NCI-H345 treated with DMSO at 0.1 percent for 48 hours (cell line): ENCODE measurements around the gene SCRG1.

Source experiments
- DNase-seq: peaks from one replicate; lab custom pipeline; 2025; ENCODE audit not compliant: unreplicated experiment; lab: John Stamatoyannopoulos, UW

Gene SCRG1

GRCh38 chr4:173411106-173411693, 12.3 kb upstream of the SCRG1 start:
- DNase-seq = no peak

- no peak for DNase-seq
These were observed 11.2 kb upstream of the SCRG1 start for GRCh38 chr4:173410079-173410478.

- DNase-seq = no peak
These were observed 7.1 kb upstream of the SCRG1 start for GRCh38 chr4:173405840-173406606.

- DNase-seq = no peak
These were observed 5.5 kb upstream of the SCRG1 start for GRCh38 chr4:173404296-173404865.

DNA sequence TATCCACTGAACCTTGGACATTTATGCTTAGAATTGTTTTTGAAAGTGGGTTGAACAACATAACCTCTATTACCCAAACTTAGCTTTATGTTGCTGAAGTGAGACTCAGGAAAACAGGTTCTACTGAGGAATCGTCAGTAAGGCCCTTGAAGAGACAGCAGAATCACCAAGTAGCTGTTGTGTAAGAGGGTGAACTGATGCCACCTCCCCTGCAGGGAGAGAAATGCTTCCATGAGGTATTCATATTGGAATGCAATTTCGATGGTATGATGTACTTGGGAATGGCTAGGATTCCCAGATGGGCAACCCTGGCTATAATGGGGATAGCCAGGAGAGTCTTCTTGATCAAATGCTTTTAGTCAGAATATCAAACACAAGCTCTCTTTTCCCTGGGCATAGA, 4.1 kb upstream of the SCRG1 start:
- DNase-seq = no peak

DNA sequence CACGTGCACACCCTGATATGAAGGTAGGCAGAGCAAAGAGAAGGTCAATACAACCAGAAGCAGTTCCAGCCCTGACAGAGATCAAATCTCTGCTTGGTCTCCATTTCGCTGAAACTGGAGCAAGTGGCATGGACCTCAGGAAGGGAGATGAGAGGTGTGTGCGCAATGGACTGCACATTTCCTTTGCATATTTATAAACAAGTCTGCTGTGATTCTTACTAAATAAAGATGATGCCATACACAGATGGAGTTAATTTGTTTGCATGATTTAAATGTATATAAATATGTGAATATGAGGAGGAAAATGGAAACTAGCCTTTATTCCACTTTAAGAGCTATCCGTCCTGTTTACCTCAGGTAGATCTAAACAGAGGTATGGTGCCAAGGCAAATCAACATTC, 2.1 kb upstream of the SCRG1 start:
- DNase-seq = no peak

DNA sequence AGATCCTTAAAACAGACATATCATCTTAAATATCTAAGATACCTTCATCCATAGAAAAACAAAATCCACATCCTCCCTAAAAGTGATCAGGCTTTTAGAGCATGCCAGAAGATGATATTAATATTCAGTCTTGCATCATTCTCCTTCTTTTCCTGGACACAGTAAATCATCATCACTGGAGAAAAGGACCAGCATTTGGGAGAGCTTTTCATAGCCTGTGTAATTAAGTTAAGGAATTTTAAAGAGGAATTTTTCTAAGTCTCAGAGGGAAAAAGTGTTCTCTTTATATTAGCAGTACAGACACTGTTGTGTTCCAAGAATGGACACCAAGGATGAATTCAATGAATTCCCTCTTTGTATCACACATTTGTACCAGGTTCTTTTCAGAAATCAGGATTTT, 696 bp downstream of the SCRG1 start:
- no peak for DNase-seq

GRCh38 chr4:173397604-173398003, 1.3 kb downstream of the SCRG1 start:
- no peak for DNase-seq

DNA sequence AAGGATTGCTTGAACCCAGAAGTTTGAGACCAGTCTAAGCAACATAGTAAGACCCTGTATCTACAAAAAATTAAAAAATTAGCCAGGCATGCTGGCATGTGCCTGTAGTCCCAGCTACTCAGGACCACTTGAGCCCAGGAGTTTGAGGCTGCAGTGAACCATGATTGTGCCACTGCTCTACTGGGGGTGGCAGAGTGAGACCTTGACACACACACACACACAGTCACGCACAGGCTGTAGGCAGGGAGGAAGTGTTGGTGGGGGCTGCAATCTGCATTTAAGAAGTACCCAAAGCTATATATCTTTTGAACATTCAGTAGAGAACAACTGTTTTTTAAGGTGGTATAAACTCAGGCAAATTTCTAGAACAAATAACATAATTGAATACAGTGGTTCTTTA, 7.2 kb downstream of the SCRG1 start:
- no peak for DNase-seq

DNA sequence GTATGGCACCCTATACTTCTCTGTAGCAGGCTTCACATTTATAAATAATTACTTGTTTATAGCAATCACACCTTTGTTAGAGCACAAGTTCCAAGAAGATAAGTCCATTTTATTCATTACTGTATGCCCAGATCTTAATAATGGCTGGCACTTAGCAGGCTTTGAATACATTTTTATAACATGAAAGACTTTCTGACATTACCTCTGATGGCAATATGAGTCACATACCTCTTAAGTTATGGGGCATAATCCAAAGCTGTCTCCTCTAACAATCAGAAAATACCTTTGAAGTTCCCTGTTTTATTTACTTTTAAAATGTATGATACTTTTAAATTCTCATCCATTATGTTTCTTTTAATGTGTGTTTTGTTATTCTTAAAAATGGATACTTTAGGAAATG, 12.2 kb downstream of the SCRG1 start:
- no peak for DNase-seq

GRCh38 chr4:173382349-173382748, 16.6 kb downstream of the SCRG1 start:
- no peak for DNase-seq

DNA sequence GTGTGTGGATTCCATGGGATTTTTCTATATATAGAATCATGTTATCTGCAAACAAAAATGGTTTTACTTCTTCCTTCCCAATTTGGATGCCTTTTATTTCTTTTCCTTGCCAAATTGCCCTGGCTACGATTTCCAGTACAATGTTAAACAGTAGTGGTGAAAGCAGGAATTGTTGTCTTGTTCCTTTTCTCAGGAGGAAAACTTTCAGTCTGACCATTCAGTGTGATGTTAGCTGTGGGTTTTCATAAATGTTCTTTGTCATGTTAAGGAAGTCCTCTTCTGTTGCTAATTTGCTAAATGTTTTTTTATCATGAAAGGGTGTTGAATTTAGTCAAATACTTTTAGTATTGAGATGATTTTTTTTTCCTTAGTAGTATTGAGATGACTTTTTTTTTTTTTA, 17.3 kb downstream of the SCRG1 start:
- DNase-seq = no peak

- no peak for DNase-seq
These were observed 17.9 kb downstream of the SCRG1 start for GRCh38 chr4:173380987-173381386.

DNA sequence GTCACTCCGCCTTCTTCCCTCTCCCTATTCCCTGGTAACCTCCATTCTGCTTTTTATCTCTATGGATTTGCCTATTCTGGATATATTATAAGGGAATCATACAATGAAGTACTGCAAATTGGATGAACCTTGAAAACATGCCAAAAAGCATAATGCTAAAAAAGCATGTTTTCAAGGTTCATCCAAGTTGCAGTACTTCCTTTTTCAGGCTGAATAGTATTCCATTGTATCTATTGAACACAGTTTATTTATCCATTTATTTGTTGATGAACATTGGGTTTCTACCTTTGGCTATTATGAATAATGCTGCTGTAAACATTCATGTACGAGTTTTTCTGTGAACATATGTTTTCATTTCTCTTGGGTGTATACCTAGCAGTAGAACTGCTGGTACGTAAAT, 19.0 kb downstream of the SCRG1 start:
- DNase-seq = no peak

GRCh38 chr4:173374588-173374987, 24.3 kb downstream of the SCRG1 start:
- DNase-seq = no peak

DNA sequence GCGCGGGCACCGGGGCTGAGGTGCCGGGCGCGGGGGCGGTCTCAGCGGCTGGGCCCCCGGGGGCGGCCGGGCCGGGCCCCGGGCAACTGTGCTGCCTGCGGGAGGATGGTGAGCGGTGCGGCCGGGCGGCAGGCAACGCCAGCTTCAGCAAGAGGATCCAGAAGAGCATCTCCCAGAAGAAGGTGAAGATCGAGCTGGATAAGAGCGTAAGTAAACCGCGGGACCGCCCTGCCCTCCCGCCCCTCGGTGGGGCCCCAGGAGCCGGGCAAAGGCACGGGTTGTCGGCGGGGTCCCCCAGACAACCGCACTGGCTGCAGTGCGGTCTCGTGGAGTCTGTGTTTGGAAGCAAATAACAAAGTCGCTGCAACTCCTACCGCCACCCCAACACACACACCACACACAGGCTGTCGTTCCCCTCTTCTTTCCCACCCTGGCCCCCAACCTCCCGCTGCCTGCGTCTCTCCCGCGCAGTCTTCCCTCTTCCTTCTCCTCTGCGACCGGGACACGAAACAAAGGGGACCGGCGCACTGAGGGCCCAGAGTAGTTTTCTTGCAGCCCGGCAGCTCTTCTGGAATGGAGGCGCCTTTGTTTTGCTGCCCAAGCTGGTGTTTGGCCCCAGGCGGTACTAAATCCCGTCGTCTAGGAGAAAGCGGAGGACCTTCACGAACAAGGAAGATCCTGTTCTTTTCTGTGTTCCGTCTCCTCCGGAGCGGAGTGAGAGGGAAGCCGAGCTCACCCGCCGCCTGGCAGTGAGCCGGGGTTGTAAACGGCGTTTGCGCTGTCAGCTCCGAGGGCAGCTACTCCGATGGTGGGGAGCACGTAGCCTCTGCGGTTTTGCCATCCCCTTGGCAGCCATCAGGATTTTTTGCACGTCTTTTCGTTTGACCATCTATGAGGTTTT, 27.4 kb downstream of the SCRG1 start:
- peak; percentile 28 for DNase-seq

DNA sequence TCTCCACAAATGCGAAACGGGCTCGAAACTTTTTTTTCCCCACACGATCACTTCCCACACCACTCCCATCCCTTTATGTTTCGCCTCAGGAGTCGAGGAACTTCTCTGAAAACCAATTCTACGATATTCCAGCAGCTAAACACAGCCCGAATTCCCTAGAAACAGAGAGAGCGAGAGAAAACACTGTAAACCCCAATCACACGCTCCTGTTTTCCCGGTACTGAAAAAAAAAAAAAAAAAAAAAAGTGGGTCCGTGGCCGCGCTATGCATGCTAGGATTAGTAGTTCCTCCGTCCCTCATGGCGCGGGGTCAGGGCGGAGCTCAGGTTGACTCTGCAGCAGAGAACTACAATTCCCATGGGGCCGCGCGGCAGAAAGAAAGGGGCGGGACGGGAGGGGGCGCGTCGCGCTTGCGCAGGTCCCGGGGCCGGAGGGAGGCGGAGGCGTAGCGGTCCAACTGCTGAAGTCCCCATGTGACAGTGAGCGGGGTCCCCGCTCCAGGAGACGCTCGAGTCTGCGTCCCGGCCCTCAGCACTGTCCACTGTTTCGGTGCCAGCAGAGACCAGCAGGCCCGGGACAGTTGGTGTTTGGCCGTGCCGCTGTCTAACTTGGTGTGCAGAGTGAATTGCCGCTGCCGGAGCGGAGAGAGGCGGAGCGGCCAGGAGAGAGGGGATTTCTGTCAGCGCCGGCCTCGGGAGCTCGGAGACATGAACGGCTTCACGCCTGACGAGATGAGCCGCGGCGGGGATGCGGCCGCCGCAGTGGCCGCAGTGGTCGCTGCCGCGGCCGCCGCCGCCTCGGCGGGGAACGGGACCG, 28.2 kb downstream of the SCRG1 start, which contains the start of gene SAP30:
SAP30 (plus strand) TSS at position 478 of the 815 bp plus-strand sequence; CDS start at position 707, 229 bp downstream.
- peak; percentile 85 for DNase-seq

GRCh38 chr4:173370130-173370476, 28.8 kb downstream of the SCRG1 start:
- DNase-seq = no peak

GRCh38 chr4:173367946-173368345, 31.0 kb downstream of the SCRG1 start:
- no peak for DNase-seq

DNA sequence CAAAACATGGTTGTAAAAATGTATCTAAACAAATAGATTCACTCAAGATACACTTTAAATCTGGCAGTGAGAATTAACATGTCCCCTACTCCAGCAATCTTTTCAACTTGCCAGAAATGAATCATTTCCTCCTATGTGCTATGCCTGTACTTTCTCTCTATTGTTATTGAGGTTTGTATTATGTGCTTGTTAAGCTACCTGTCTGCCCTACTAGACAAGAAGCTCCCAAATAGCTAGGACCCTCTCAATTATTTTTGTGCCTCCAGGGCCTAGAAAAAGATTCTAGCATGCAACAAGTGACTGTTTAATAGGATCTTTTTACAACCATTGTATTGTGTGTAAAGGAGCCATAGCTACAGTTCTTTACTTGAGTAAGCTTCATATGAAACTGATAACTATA, 31.6 kb downstream of the SCRG1 start:
- no peak for DNase-seq
